ENCODE data around the gene GAS1. TPM values are rescaled to one million over a fixed set of nuclear protein-coding genes. Genes with fewer than 3 reads are reported as not detected.

Gene GAS1
- total RNA-seq, 4 donors from 2014 or later: 39.9 to 217 (median 132) TPM

DNA sequence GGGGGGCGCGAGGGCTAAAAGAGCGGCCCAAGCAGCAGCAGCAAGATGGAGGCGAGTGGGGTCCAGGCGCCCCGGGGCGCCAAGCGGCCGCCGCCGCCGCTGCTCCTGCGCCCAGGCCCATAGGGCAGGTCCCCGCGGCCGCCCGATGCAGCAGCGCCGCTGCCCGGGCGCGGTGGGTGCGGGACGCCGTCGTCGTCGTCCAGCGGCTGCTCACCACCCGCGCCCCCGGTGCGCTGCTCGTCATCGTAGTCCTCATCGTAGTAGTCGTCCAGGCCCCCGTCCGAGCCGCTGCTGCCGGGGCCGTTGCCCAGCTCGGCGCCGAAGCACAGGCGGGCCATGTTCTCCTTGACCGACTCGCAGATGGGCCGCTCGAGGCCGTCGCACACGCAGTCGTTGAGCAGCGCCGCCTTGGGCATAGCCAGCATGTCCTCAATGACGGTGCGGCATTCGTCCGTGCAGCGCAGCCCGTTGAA, 1.5 kb downstream of the GAS1 start:
- Histone ChIP-seq H3K9me3 (no peaks in the 10 kb centered on the region), H3K27me3 (peaks cover 0 to 3% of the 10 kb centered on the region in 2 donors), H3K4me3 (peak overlapping the region; percentile 70 to 85 (median 74)), H3K27ac (peak overlapping the region; percentile 49 to 95 (median 84)), H3K4me1 (peaks cover 0 to 41% (median 6%) of the 10 kb centered on the region in 4 donors), H3K36me3 (no peaks in the 10 kb centered on the region)
- 0 to 7% methylated on average over 3 to 10 of the region's 62 CpGs for WGBS, 2 donors
- TF ChIP-seq CTCF (IDR thresholded peaks at IDR 0.05) (peak in 1 of 5 experiments; percentile 21), EP300 (IDR thresholded peaks at IDR 0.05) (peak in 1 of 2 donors; percentile 28), POLR2A (IDR thresholded peaks at IDR 0.05) (no peak)
- peak in 1 of 2 donors; percentile 13 for DNase-seq (ENCODE audit: low spot score in 2 of 2)

- TF ChIP-seq POLR2A (IDR thresholded peaks at IDR 0.05): no peak
- peak in 1 of 2 donors; percentile 4 for TF ChIP-seq EP300 (IDR thresholded peaks at IDR 0.05)
- no peak for TF ChIP-seq CTCF (IDR thresholded peaks at IDR 0.05)
- no peaks in the 10 kb centered on the region for H3K36me3 ChIP-seq
- 18 to 25% methylated on average over 24 to 27 of the region's 27 CpGs for WGBS, 2 donors
- H3K4me1 ChIP-seq: peaks cover 0 to 41% (median 6%) of the 10 kb centered on the region in 4 donors
- peak overlapping the region; percentile 70 to 85 (median 74) for H3K4me3 ChIP-seq
- H3K27ac ChIP-seq: peak overlapping the region; percentile 49 to 95 (median 84)
- no peak for DNase-seq (ENCODE audit: low spot score in 2 of 2)
- H3K9me3 ChIP-seq: no peaks in the 10 kb centered on the region
- peaks cover 0 to 3% of the 10 kb centered on the region in 2 donors for H3K27me3 ChIP-seq
Measured at GRCh38 chr9:86944796-86945727, 2.2 kb downstream of the GAS1 start.

DNA sequence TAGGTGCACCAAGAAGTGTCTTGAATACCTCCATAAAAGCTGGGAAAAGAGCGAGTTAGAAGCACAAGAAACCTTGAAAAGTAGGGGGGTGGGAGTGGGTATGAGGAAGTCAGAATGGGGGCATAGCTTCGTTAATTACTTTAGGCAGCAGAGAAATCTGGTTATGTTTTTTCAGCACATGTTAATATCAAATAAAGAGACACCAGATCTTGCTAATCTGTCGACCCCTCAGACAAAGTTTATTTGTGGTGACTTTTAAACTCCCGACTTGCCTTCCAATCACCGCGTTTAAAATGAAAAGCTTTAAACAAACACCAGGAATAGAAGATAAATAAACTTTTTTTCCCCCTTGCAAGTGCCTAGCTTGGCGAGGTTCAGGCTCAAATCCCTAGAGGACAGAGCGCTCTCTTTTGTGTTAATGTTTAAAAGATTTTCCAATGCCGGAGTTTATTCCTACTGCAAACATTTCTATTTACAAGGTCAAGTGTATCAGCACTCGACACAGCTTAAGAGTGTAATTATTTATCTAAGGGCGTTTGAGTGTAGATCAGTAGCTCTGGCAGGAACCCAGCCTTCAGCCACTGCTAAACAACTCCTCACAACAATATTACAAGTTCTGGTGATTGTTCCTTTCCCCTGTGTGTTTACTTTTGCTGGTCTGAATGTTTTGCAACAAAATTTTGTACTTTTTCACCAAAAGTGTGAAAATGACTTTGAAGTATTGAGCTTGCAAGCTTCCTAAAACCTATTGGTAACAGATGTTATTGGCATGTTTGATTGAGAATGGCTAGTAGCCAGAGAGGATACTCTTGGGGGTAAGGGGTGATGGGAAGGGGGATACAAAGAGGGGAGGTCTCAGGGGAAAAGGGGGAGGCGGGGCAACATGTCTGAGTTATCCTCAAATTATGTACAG, 3.8 kb downstream of the GAS1 start:
- no peak for TF ChIP-seq POLR2A (IDR thresholded peaks at IDR 0.05)
- TF ChIP-seq CTCF (IDR thresholded peaks at IDR 0.05): no peak
- TF ChIP-seq EP300 (IDR thresholded peaks at IDR 0.05): no peak
- peak overlapping the region in 2 of 4 donors; percentile 4 to 85 for H3K4me3 ChIP-seq
- peaks cover 0 to 3% of the 10 kb centered on the region in 2 donors for H3K27me3 ChIP-seq
- H3K9me3 ChIP-seq: no peaks in the 10 kb centered on the region
- DNase-seq (ENCODE audit: low spot score in 2 of 2): peak in 1 of 2 donors; percentile 23
- H3K27ac ChIP-seq: peak overlapping the region in 1 of 4 donors; percentile 90
- 32 to 35% methylated on average over 12 of the region's 12 CpGs for WGBS, 2 donors
- H3K4me1 ChIP-seq: peaks cover 0 to 28% (median 3%) of the 10 kb centered on the region in 4 donors
- H3K36me3 ChIP-seq: no peaks in the 10 kb centered on the region

DNA sequence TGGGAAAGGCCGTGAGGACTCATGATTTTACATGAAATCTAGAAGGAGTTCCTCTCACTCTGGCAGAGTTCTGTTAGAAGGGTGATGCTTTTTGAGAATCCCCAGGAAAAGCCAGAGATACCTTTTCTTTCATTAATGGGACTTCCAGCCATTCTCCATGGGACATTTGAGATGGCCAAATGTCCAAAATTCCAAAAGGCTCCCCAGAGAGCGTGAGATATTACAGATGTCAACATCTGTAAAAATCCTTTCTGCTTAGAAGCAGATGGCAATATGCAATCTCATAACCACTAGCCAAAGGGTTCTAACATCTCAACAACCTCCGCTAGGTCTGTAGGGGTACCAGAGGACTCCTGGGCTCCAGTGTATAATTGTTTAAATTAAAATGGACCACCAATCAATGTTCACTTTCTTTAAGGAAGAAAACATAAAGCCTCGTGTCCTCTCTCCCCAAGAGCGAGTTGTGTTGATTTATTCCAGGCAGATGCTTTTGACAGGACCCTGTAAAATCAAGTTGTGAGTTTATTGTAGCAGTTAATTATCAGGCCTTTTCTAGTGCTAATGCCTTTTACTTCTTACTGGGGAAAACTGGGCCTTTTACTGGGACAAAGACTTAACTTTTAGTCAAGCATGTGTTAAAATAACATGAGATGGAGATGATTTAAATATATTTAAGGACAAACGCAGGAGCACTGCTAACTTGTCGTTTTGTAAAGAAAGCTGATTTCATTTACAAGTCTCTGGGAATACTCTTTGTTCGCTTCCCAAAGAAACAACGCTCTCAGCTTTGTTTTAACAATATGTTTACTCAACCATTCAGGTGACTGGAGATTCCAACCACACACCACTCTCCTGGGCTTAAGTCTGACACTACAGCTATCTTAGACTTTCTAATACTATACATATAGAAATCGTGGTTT, 4.8 kb downstream of the GAS1 start:
- TF ChIP-seq CTCF (IDR thresholded peaks at IDR 0.05) (no peak), POLR2A (IDR thresholded peaks at IDR 0.05) (no peak), EP300 (IDR thresholded peaks at IDR 0.05) (no peak)
- DNase-seq (ENCODE audit: low spot score in 2 of 2): no peak
- Histone ChIP-seq H3K36me3 (no peaks in the 10 kb centered on the region), H3K27ac (peak overlapping the region in 1 of 4 donors; percentile 90), H3K27me3 (peaks cover 0 to 3% of the 10 kb centered on the region in 2 donors), H3K4me3 (no peak overlapping the region), H3K4me1 (peaks cover 0 to 28% (median 3%) of the 10 kb centered on the region in 4 donors), H3K9me3 (no peaks in the 10 kb centered on the region)
- WGBS, 2 donors: 71 to 79% methylated on average over 10 of the region's 10 CpGs

Data from tibial nerve (tissue), 4 donors.